GM12892 (cell line): Measurements from ENCODE around the gene PFKFB4.

ENCODE experiments used
- POLR2A ChIP-seq: IDR thresholded peaks from 2 replicates; pipeline ENCODE4 v1.6.1; 2011; ENCODE audit warnings: low read depth, low read length, control low read depth
- POLR2AphosphoS5 ChIP-seq: IDR thresholded peaks from 2 replicates; pipeline ENCODE4 v1.6.1; 2011; ENCODE audit warnings: low read depth, low read length, control low read depth
- TAF1 ChIP-seq: IDR thresholded peaks from 2 replicates; pipeline ENCODE4 v1.6.1; 2011; ENCODE audit warnings: low read depth, mild to moderate bottlenecking, control low read depth, low read length, borderline replicate concordance

DNA sequence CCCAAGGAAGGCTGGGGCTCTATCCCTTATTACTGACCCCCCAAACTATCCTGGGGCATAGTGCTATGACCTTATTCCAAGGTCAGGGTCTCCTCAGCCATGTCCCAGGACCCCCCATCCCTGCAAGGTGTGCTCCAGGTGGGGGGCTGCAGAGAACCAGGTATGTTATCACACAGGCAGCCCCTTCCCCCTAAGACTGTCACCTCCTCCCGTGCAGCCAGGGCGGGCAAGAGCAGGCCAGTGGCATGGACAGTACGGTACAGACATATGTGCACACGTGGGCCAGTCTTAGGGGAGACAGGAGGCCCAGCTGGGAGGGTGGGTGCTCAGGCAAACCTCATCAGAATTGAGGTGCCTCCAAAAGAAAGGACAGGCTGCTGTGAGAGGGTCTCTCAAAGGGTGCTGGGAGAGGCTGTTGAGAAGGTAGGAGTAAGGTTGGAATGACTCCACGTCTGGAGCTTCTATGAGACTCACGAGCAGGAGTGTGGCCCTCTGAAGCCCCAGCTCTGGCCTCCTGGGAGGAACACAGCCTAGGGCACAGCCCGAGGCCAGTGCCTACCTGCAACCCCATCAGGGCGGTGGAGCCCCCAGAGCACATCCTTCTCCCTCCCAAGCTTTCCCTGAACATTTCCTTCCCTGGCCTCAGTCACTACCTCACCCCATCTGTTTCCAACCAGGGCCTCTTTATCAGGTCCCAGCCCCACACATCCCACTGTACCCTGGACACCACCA, 40.2 kb upstream of the PFKFB4 start:
- TF ChIP-seq POLR2A: no peak
- TF ChIP-seq POLR2AphosphoS5: no peak
- no peak for TF ChIP-seq TAF1
